Measurements from ENCODE around the gene EIPR1. TPM values are rescaled to one million over a fixed set of nuclear protein-coding genes. Genes with fewer than 3 reads are reported as not detected.

EIPR1 gene
- total RNA-seq, 1 donor from 2014 or later, result 27.8 TPM

DNA sequence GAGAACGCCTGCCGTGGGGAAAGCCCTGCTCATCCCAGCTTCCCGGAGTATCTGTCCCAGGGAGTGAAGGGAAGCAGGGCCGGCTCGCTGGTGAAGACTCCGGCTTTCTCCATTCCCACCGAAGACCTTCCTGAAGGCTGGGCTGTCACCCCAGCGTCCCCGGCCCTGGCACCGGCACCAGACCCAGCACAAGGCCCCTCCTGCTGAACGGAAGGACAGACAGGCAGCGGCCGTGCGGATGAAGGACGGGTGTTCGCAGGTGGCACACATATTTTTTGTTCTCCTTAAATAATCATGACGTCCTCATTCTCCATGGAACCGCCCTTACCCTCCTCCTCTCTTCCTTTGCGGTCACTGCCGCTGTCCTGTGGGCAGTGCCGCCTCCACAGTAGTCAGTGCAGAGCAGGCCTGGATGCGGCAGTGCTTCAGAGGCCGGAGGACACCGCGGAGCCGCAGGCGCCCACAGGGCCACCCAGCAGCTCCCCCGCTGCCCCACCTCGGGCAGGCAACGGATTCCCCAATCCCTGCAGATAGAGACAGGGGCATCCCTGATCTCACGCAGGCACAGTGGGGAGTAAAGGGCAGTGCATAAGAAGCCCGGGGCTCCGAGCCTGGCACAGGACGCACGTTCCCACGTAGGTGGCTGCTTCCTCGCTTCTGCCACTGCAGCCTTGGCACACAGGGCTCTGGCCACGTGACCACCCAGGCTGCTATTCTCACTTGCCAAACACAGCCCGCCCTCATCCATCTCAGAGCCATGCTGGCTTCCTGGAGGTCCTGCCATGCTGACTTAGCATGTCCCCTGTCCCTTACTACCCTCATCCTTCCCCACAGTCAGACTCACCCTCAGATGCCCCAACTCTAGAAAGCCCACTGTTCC, 229.7 kb downstream of the EIPR1 start:
- Histone ChIP-seq H3K27ac (ENCODE audit: low read depth, low read length) (no peak overlapping the region), H4K20me1 (ENCODE audit: insufficient read depth, low read length) (no peaks in the 10 kb centered on the region)

DNA sequence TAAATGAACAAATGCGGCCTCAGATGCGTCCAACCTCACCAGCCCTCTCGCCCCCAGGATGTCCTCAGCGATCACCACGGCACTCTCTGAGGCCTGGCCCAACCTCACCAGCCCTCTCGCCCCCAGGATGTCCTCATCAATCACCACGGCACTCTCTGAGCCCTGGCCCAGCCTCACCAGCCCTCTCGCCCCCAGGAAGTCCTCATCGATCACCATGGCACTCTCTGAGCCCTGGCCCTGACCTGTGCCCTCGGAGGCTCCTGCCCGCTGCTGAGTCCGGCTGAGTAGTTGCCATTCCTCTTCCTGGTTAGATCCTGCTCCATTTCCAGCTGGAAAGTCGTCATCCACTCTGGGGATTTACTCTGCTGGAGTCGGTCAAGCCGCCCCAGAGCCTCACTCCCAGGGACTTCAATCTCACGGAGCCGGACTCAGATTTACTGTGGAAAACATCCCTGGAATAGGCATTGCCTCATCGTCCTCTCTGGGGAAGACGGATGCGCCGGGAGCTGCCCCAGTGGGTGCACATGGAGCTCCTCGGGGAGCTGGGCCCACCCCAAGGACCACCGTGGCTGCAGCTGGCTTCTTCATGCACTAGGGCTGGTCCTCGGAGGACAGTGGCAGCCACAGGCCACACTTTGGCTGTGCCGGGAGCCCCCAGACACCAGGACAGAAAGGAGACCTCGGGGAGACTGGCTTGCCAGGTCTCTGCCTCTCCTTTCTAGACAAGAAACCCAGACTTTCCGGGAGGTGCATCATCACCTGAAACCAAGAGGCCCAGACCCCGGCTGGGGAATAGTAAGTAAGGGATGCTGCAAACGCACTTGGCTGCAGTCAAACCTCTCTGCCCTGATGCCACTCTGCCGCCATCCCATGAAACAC, 230.6 kb downstream of the EIPR1 start:
- FAIRE-seq, result no peak

More for the DNA sequence above, 229.7 kb downstream of the EIPR1 start:
- Mint-ChIP-seq H3K4me1 (ENCODE audit: low read depth, unreplicated experiment) (peaks cover 6% of the 10 kb centered on the region), H3K36me3 (ENCODE audit: low read depth, unreplicated experiment) (peaks cover 9% of the 10 kb centered on the region), H3K27ac (ENCODE audit: unreplicated experiment) (no peak overlapping the region), H3K27me3 (ENCODE audit: low read depth, unreplicated experiment) (peaks cover 5% of the 10 kb centered on the region), H3K4me3 (ENCODE audit: unreplicated experiment) (no peak overlapping the region), H3K9me3 (ENCODE audit: unreplicated experiment) (peaks cover 8% of the 10 kb centered on the region)
- no peak overlapping the region for H3K4me3 ChIP-seq (ENCODE audit: insufficient read depth, low read depth, low read length)
- no peaks in the 10 kb centered on the region for H3K27me3 ChIP-seq (ENCODE audit: insufficient read depth, low read length)
- no peak for TF ChIP-seq EZH2 (IDR thresholded peaks at IDR 0.05; ENCODE audit: insufficient read depth, low read length)
- TF ChIP-seq, protein P1, sequence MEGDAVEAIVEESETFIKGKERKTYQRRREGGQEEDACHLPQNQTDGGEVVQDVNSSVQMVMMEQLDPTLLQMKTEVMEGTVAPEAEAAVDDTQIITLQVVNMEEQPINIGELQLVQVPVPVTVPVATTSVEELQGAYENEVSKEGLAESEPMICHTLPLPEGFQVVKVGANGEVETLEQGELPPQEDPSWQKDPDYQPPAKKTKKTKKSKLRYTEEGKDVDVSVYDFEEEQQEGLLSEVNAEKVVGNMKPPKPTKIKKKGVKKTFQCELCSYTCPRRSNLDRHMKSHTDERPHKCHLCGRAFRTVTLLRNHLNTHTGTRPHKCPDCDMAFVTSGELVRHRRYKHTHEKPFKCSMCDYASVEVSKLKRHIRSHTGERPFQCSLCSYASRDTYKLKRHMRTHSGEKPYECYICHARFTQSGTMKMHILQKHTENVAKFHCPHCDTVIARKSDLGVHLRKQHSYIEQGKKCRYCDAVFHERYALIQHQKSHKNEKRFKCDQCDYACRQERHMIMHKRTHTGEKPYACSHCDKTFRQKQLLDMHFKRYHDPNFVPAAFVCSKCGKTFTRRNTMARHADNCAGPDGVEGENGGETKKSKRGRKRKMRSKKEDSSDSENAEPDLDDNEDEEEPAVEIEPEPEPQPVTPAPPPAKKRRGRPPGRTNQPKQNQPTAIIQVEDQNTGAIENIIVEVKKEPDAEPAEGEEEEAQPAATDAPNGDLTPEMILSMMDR (IDR thresholded peaks at IDR 0.05; ENCODE audit: insufficient read depth, low read depth, low read length), result no peak
- no peaks in the 10 kb centered on the region for H3K79me2 ChIP-seq (ENCODE audit: insufficient read depth, low read length)
- H3K36me3 ChIP-seq (ENCODE audit: insufficient read depth, low read length), result no peaks in the 10 kb centered on the region
- no peaks in the 10 kb centered on the region for H3K9me3 ChIP-seq (ENCODE audit: insufficient read depth, low read depth, low read length)
- no peak overlapping the region for H3K9ac ChIP-seq (ENCODE audit: low read length)
- H2AFZ ChIP-seq (ENCODE audit: low read depth, low read length), result no peak overlapping the region
- DNase-seq (ENCODE audit: low read depth), result no peak
- no peaks in the 10 kb centered on the region for H3K4me1 ChIP-seq (ENCODE audit: insufficient read depth, low read length)
- no peak overlapping the region for H3K4me2 ChIP-seq (ENCODE audit: low read length)
- no peak for FAIRE-seq

More for the DNA sequence above, 230.6 kb downstream of the EIPR1 start:
- Histone ChIP-seq H3K27me3 (ENCODE audit: insufficient read depth, low read length) (no peaks in the 10 kb centered on the region), H3K4me3 (ENCODE audit: insufficient read depth, low read depth, low read length) (no peak overlapping the region), H3K27ac (ENCODE audit: low read depth, low read length) (no peak overlapping the region), H3K9me3 (ENCODE audit: insufficient read depth, low read depth, low read length) (no peaks in the 10 kb centered on the region), H4K20me1 (ENCODE audit: insufficient read depth, low read length) (no peaks in the 10 kb centered on the region), H3K36me3 (ENCODE audit: insufficient read depth, low read length) (no peaks in the 10 kb centered on the region), H3K9ac (ENCODE audit: low read length) (no peak overlapping the region), H2AFZ (ENCODE audit: low read depth, low read length) (no peak overlapping the region), H3K79me2 (ENCODE audit: insufficient read depth, low read length) (no peaks in the 10 kb centered on the region), H3K4me1 (ENCODE audit: insufficient read depth, low read length) (no peaks in the 10 kb centered on the region), H3K4me2 (ENCODE audit: low read length) (no peak overlapping the region)
- DNase-seq (ENCODE audit: low read depth), result no peak
- peaks cover 6% of the 10 kb centered on the region for H3K36me3 Mint-ChIP-seq (ENCODE audit: low read depth, unreplicated experiment)
- H3K4me3 Mint-ChIP-seq (ENCODE audit: unreplicated experiment), result no peak overlapping the region
- peaks cover 6% of the 10 kb centered on the region for H3K4me1 Mint-ChIP-seq (ENCODE audit: low read depth, unreplicated experiment)
- H3K9me3 Mint-ChIP-seq (ENCODE audit: unreplicated experiment), result peaks cover 3% of the 10 kb centered on the region
- TF ChIP-seq, protein P1 (IDR thresholded peaks at IDR 0.05; ENCODE audit: insufficient read depth, low read depth, low read length), result no peak
- no peak for TF ChIP-seq EZH2 (IDR thresholded peaks at IDR 0.05; ENCODE audit: insufficient read depth, low read length)
- no peak overlapping the region for H3K27ac Mint-ChIP-seq (ENCODE audit: unreplicated experiment)
- peaks cover 5% of the 10 kb centered on the region for H3K27me3 Mint-ChIP-seq (ENCODE audit: low read depth, unreplicated experiment)
